22Rv1 (cell line): ENCODE data around the gene GLG1.

ENCODE experiments used
- CTCF ChIP-seq: fragments of 450-650 bp; IDR thresholded peaks from 2 replicates; pipeline ENCODE4 v1.5.1; 2017; ENCODE audit warnings: mild to moderate bottlenecking
- ZFX ChIP-seq: fragments of 450-650 bp; IDR thresholded peaks from 2 replicates; pipeline ENCODE4 v1.6.1; 2017; ENCODE audit warnings: antibody characterized with exemption, borderline replicate concordance

DNA sequence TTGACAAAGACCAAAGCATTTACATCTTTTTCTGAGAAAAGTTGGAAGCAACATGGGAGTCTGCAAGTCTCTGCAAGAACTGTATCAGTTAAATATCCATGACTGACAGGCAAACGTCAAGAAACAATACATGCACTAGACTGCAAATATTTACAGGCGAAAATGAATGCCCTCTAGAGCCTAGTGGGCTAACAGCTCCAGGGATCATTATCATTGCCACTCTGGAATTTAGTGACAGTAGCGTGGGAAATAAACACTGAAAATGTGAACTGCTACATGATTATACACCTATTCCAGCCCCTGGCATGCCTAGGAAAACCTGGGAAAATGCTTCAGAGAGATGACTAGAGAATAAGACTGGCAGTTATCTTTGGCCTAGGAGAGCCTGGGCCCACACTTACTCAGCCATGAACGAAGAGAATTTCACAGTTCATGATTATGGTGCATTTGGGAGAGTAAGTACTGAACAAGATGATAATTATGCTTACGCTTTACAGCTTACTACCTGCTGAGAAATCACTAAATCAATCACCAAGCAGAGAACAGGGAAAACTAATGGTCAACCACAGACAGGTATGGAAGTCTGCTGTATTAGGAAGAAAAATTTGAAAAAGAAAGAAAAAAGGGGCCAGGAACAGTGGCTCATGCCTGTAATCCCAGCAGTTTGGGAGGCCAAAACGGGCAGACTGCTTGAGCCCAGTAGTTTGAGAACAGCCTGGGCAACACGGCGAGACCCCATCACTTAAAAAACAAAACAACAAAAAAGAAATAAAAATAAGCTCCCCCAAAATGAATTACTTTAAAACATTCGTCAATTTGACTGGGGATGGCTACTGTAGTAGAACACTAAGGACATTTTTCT lies 119.0 kb downstream of the GLG1 start:
- no peak for TF ChIP-seq CTCF
- no peak for TF ChIP-seq ZFX
